GM18511 (cell line): ENCODE results near the gene DPP6.
"Not testable (repeated sequence)": the region's sequence is repeated elsewhere in the genome, so short reads cannot be mapped to it uniquely, and the experiment has no call there.

Experiments used
- ATAC-seq: cut with Tn5 transposase; IDR thresholded peaks from one replicate; pipeline ENCODE4 v1.9.1; 2021; ENCODE audit warnings: mild to moderate bottlenecking, moderate library complexity; ENCODE audit not compliant: unreplicated experiment

Gene DPP6

GRCh38 chr7:154072395-154073181 lies 20.4 kb downstream of the DPP6 start:
- not testable (repeated sequence) for ATAC-seq

- not testable (repeated sequence) for ATAC-seq
Measured at GRCh38 chr7:154078523-154078922, 26.3 kb downstream of the DPP6 start.

- ATAC-seq: not testable (repeated sequence)
Measured at GRCh38 chr7:154080249-154080648, 28.1 kb downstream of the DPP6 start.

GRCh38 chr7:154087037-154087725 lies 35.0 kb downstream of the DPP6 start:
- not testable (repeated sequence) for ATAC-seq

GRCh38 chr7:154092093-154092492 lies 39.9 kb downstream of the DPP6 start:
- ATAC-seq: not testable (repeated sequence)

GRCh38 chr7:154095201-154095600 lies 43.0 kb downstream of the DPP6 start:
- ATAC-seq: not testable (repeated sequence)

GRCh38 chr7:154105063-154105462 lies 52.9 kb downstream of the DPP6 start:
- ATAC-seq: not testable (repeated sequence)

- not testable (repeated sequence) for ATAC-seq
Measured at GRCh38 chr7:154109615-154110014, 57.4 kb downstream of the DPP6 start.

GRCh38 chr7:154113732-154114351 lies 61.6 kb downstream of the DPP6 start:
- not testable (repeated sequence) for ATAC-seq

- ATAC-seq: not testable (repeated sequence)
Measured at GRCh38 chr7:154117411-154118390, 65.5 kb downstream of the DPP6 start.

- ATAC-seq: not testable (repeated sequence)
Measured at GRCh38 chr7:154120825-154121224, 68.6 kb downstream of the DPP6 start.

- ATAC-seq: not testable (repeated sequence)
Measured at GRCh38 chr7:154122720-154123119, 70.5 kb downstream of the DPP6 start.

- ATAC-seq: not testable (repeated sequence)
Measured at GRCh38 chr7:154123397-154123796, 71.2 kb downstream of the DPP6 start.

- ATAC-seq: not testable (repeated sequence)
Measured at GRCh38 chr7:154129142-154129541, 76.9 kb downstream of the DPP6 start.

GRCh38 chr7:154132617-154133016 lies 80.4 kb downstream of the DPP6 start:
- ATAC-seq: not testable (repeated sequence)

- not testable (repeated sequence) for ATAC-seq
Measured at GRCh38 chr7:154133703-154134277, 81.6 kb downstream of the DPP6 start.

- not testable (repeated sequence) for ATAC-seq
Measured at GRCh38 chr7:154134698-154135097, 82.5 kb downstream of the DPP6 start.

GRCh38 chr7:154135646-154136045 lies 83.4 kb downstream of the DPP6 start:
- ATAC-seq: not testable (repeated sequence)

GRCh38 chr7:154145922-154146706 lies 93.9 kb downstream of the DPP6 start:
- not testable (repeated sequence) for ATAC-seq
